GM12878 (cell line): ENCODE measurements around the gene BCL2L12. TPM values are rescaled to one million over a fixed set of nuclear protein-coding genes. Genes with fewer than 3 reads are reported as not detected.
A peak's percentile ranks its signal among the peaks of the same experiment; 100 is the strongest.

ENCODE experiments used
- ATAC-seq: fragments of 200-7000 bp; cut with Tn5 transposase; 3 replicates; pipeline ENCODE4 v1.9.1; 2020; ENCODE audit warnings: mild to moderate bottlenecking, moderate library complexity
- BruUV-seq: library from RNA; stranded (reverse); fragments of 400-500 nt; replicated peaks from 2 replicates; lab custom pipeline; 2021; lab: Mats Ljungman, UMichigan
- CTCF ChIA-PET: fragments of 300-600 bp; sonication (Branson Sonifier 250); formaldehyde crosslinking; extraction: SDS; loops from one replicate; lab custom pipeline; 2021; ENCODE audit warnings: inconsistent platforms; lab: Yijun Ruan, JAX
- POLR2A ChIA-PET: fragments of 350-600 bp; formaldehyde crosslinking; extraction: SDS; loops from one replicate; lab custom pipeline; 2021; ENCODE audit warnings: inconsistent platforms; lab: Charles Lee
- RAD21 ChIA-PET: fragments of 300-600 bp; sonication (Branson Sonifier 250); formaldehyde crosslinking; loops from one replicate; lab custom pipeline; 2023; ENCODE audit warnings: antibody characterized with exemption; ENCODE audit not compliant: unreplicated experiment; lab: Charles Lee
- SMC1A ChIA-PET: fragments of 300-600 bp; sonication (Branson Sonifier 250); formaldehyde crosslinking; loops from one replicate; lab custom pipeline; 2023; ENCODE audit not compliant: unreplicated experiment, uncharacterized antibody; lab: Charles Lee
- DNase-seq: peaks from one replicate; pipeline ENCODE4 v3.0.0-alpha.2; 2011; ENCODE audit warnings: low read depth, low spot score
- FAIRE-seq: peaks from 3 replicates; lab custom pipeline; 2011; peaks lifted over from hg19 to GRCh38; lab: Jason Lieb, UNC
- H2AFZ ChIP-seq: 2 replicates; pipeline ENCODE4 v1.6.0; 2011; ENCODE audit warnings: low read depth, low read length, control low read depth; ENCODE audit not compliant: control insufficient read depth
- H3K27ac ChIP-seq: 2 replicates; pipeline ENCODE4 v1.5.1; 2011; ENCODE audit warnings: control low read depth; ENCODE audit not compliant: control insufficient read depth, insufficient read depth
- H3K27me3 ChIP-seq, 2 experiments: replicated peaks in 1 of 2; 2 replicates each; pipeline versions ENCODE4 v1.6.0 to v1.6.1; 2011; ENCODE audit warnings: low read length in 1 of 2; ENCODE audit not compliant: control insufficient read depth in 2 of 2, insufficient read depth in 2 of 2
- H3K36me3 ChIP-seq, 2 experiments: 2 replicates each; pipeline ENCODE4 v1.5.1; 2011; ENCODE audit warnings: low read length in 1 of 2; ENCODE audit not compliant: control insufficient read depth in 2 of 2, insufficient read depth in 2 of 2
- H3K4me1 ChIP-seq: 2 replicates; pipeline ENCODE4 v1.6.1; 2011; ENCODE audit warnings: mild to moderate bottlenecking, low read length, moderate library complexity, mixed read lengths; ENCODE audit not compliant: control insufficient read depth, insufficient read depth
- H3K4me2 ChIP-seq: 2 replicates; pipeline ENCODE4 v1.6.0; 2011; ENCODE audit warnings: control low read depth; ENCODE audit not compliant: control insufficient read depth, insufficient read depth
- H3K4me3 ChIP-seq: fragments of 200-600 bp; sonication (generic); 2 replicates; pipeline ENCODE4 v1.5.1; 2016
- H3K79me2 ChIP-seq: 2 replicates; pipeline ENCODE4 v1.6.0; 2011; ENCODE audit warnings: low read length; ENCODE audit not compliant: control insufficient read depth, insufficient read depth
- H3K9ac ChIP-seq: 2 replicates; pipeline ENCODE4 v1.8.0; 2011; ENCODE audit warnings: low read length, control low read depth, mixed read lengths; ENCODE audit not compliant: control insufficient read depth, insufficient read depth
- H3K9me3 ChIP-seq: replicated peaks from 3 replicates; pipeline ENCODE4 v1.5.1; 2011; ENCODE audit warnings: mild to moderate bottlenecking, low read length; ENCODE audit not compliant: control insufficient read depth, insufficient read depth
- H4K20me1 ChIP-seq: 2 replicates; pipeline ENCODE4 v1.6.0; 2011; ENCODE audit not compliant: control insufficient read depth, insufficient read depth
- BACH1 ChIP-seq: fragments of 450-650 bp; IDR thresholded peaks from 2 replicates; pipeline ENCODE4 v1.6.1; 2017; ENCODE audit warnings: mild to moderate bottlenecking, borderline replicate concordance
- BHLHE40 ChIP-seq, 2 experiments: fragments of 450-650 bp in 1 of 2; IDR thresholded peaks; 2 replicates each; pipeline ENCODE4 v1.6.1; 2011 to 2017; ENCODE audit warnings: low read depth in 2 of 2, borderline replicate concordance in 1 of 2, improper control_type of control experiment in 1 of 2, low read length in 1 of 2, mild to moderate bottlenecking in 1 of 2
- CHD1 ChIP-seq: IDR thresholded peaks from 2 replicates; pipeline ENCODE4 v1.6.1; 2012; ENCODE audit warnings: low read depth, low read length, improper control_type of control experiment
- CREB1 ChIP-seq: IDR thresholded peaks from 2 replicates; pipeline ENCODE4 v1.6.1; 2012; ENCODE audit warnings: low read depth, mild to moderate bottlenecking, inconsistent platforms
- DPF2 ChIP-seq: fragments of 450-650 bp; IDR thresholded peaks from 2 replicates; pipeline ENCODE4 v1.6.1; 2017; ENCODE audit warnings: mild to moderate bottlenecking
- EP300 ChIP-seq, 2 experiments: fragments of 150-350 bp in 1 of 2; IDR thresholded peaks; 2 replicates each; pipeline ENCODE4 v1.6.1; 2011 to 2012; ENCODE audit warnings: low read depth in 2 of 2, low read length in 2 of 2, borderline replicate concordance in 1 of 2, improper control_type of control experiment in 1 of 2, inconsistent platforms in 1 of 2; ENCODE audit not compliant: control insufficient read depth in 1 of 2
- KAT2A ChIP-seq: conservative IDR thresholded peaks from 2 replicates; pipeline ENCODE4 v1.6.1; 2011; ENCODE audit warnings: low read depth, low read length; ENCODE audit not compliant: control insufficient read depth
- PML ChIP-seq: IDR thresholded peaks from 2 replicates; pipeline ENCODE4 v1.6.1; 2012; ENCODE audit warnings: low read length, inconsistent platforms
- YY1 ChIP-seq: IDR thresholded peaks from 2 replicates; pipeline ENCODE4 v1.6.1; 2011; ENCODE audit warnings: low read depth, mild to moderate bottlenecking, low read length
- ZBED1 ChIP-seq: IDR thresholded peaks from 2 replicates; pipeline ENCODE4 v1.6.1; 2016; ENCODE audit warnings: borderline replicate concordance
- WGBS: methylation state at CpG from one replicate; pipeline ENCODE4 v1.1.6; 2016; ENCODE audit warnings: low lambda C conversion rate; ENCODE audit not compliant: insufficient replicate concordance, insufficient coverage; ENCODE audit errors: missing lambda C conversion rate; 5-methylcytosine and 5-hydroxymethylcytosine counted together
- in situ Hi-C: fragments of 300-500 bp; cut with MboI; formaldehyde crosslinking; loops from 9 replicates; pipeline ENCODE4 v1.14.3; 2018; ENCODE audit warnings: mixed read lengths
- intact Hi-C: fragments of 100-400 bp; cut with micrococcal nuclease; formaldehyde crosslinking; loops from one replicate; pipeline ENCODE4 v1.14.2; 2022; ENCODE audit not compliant: unreplicated experiment
- polyA plus RNA-seq, 11 experiments: library from polyadenylated mRNA; depleted of rRNA in 4 of 11; unstranded in 6 of 11; stranded (reverse) in 5 of 11; fragments of >200 nt; fragmentation: Nextera tagmentation in 4 of 11; fragmentation: Illumina TruSeq in 1 of 11; extraction: Ambion mirVana in 4 of 11; extraction: Trizol in 1 of 11; gene quantifications; 1 replicate in 1 of 11; 2 replicates in 10 of 11; pipeline versions ENCODE4 v1.2.1 to v1.2.3, GENCODE V29; 2011 to 2016; ENCODE audit warnings: inconsistent platforms in 2 of 11, missing spikeins in 2 of 11, low read depth in 1 of 11
- total RNA-seq, 4 experiments: library from RNA; depleted of rRNA in 3 of 4; stranded (reverse); fragments of >200 nt in 3 of 4; fragmentation: Illumina TruSeq in 1 of 4; extraction: Trizol in 1 of 4; gene quantifications; 2 replicates each; pipeline versions ENCODE4 v1.2.1 to v1.2.3, GENCODE V29; 2013 to 2021
- TF ChIP-seq, protein P1 (sequence below): fragments of 450-650 bp; IDR thresholded peaks from 2 replicates; pipeline ENCODE4 v1.6.1; 2017; ENCODE audit warnings: mild to moderate bottlenecking, moderate library complexity
- TF ChIP-seq, protein P2 (sequence below): fragments of 450-650 bp; conservative IDR thresholded peaks from 2 replicates; pipeline ENCODE4 v1.6.1; 2017; ENCODE audit warnings: mild to moderate bottlenecking, moderate library complexity

BCL2L12 gene
- total and polyA plus RNA-seq, 10 of the 15 experiments (the other 5 are each of a cell fraction or from before 2014, with no cell fraction given) = 1.8 to 143 (median 50.4) TPM

DNA sequence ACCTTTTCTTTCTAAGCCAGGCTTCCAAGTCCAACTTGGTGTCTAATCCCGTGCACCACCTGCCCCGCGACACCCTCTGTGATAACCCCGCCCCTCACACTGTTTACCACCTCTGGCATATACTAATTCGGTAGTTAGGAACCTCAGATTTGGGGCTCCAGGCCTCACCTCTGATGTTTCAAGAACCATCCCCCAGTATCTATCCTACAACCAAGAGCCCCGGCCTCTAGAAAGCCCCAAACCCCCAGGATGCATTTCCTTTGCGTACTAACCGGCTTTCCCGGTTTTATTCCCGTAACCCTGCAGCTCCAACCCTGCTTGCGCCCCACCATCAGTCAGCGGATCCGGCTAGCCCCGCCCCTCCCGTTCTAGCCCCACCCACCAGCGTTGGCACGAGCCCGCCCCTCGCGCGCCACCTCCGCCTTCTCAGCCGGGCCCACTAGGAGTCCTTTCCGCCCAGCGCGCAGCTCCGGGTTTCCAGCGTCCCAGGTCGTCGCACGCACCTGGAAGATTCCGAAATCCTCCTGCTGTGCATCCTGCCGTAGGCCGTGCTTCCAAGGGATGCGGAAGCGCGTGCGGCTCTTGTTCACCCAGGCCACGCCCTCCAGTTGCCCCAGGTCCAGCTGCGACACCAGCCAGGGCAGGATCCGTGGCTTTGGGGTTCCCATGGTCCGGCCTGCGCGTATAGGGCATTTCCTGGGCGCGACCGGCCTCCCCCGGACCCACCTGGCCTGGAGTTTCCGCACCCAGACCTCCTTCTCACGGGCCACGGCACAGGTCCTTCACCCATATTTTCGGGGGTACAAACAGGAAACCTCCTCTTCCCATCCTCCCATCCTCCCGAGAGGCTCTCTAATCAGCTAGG, 1.3 kb upstream of the BCL2L12 start:
- in situ Hi-C loops = loop anchor here (5.0 kb wide), 1 partner anchor 167 kb away; the partner anchor contains the start of gene RPS11
- BruUV-seq = TSS peak; percentile 75
- H3K9ac ChIP-seq = peak overlapping the region; percentile 97
- intact Hi-C loops = loop anchor here (2.0 kb wide), 1 partner anchor 22 kb away; the partner anchor contains the start of gene SCAF1
- H3K4me2 ChIP-seq = peak overlapping the region; percentile 91
- H2AFZ ChIP-seq = peak overlapping the region; percentile 40
- ChIA-PET SMC1A (interaction anchor here (0.6 to 2.2 kb wide), 8 partner anchors 11 to 71 kb away, joined by 3 to 9 read pairs (median 6); partner anchors contain the start of gene RRAS), CTCF (interaction anchor here (0.6 to 5.5 kb wide), 7 partner anchors 11 to 706 kb away, joined by 3 to 80 read pairs (median 7); partner anchors contain the start of genes PRMT1, RRAS and SCAF1), RAD21 (interaction anchor here (0.6 to 3.4 kb wide), 9 partner anchors 9 to 224 kb away, joined by 3 to 34 read pairs (median 5); partner anchors contain the start of genes NOSIP, PRMT1, RRAS and SCAF1), POLR2A (interaction anchor here (0.6 to 6.0 kb wide), 14 partner anchors 12 to 536 kb away, joined by 3 to 126 read pairs (median 5); partner anchors contain the start of genes AP2A1, MED25, NOSIP and PRMT1)
- H3K4me1 ChIP-seq = peaks cover 14% of the 10 kb centered on the region
- peak overlapping the region; percentile 91 for H3K27ac ChIP-seq
- WGBS = 2% methylated on average over 51 of the region's 53 CpGs
- DNase-seq (no peak), ATAC-seq (peak; percentile 83), FAIRE-seq (no peak)
- no peaks in the 10 kb centered on the region for H3K27me3 ChIP-seq
- H3K9me3 ChIP-seq = no peaks in the 10 kb centered on the region
- peaks cover 4% of the 10 kb centered on the region for H4K20me1 ChIP-seq
- peak overlapping the region; percentile 99 for H3K4me3 ChIP-seq
- peaks cover 12 to 20% of the 10 kb centered on the region in 2 experiments for H3K36me3 ChIP-seq
- H3K79me2 ChIP-seq = peaks cover 36% of the 10 kb centered on the region
- TF ChIP-seq YY1 (0 out of 2 replicates have a peak, but pooled peaks have one; percentile 6), ZBED1 (0 out of 2 replicates have a peak, but pooled peaks have one; percentile 14), BHLHE40 (IDR thresholded peaks at IDR 0.05; ENCODE audit: borderline replicate concordance in 1 of 2, low read depth in 2 of 2, low read length in 1 of 2) (peak; percentile 4 to 48; a peak in 1 of 4 replicates), CREB1 (peak; percentile 53; the same call in 1 of the 2 replicates), CHD1 (no peak; the same call in 1 of the 2 replicates), EP300 (IDR thresholded peaks at IDR 0.05; ENCODE audit: borderline replicate concordance in 1 of 2, control insufficient read depth in 1 of 2, low read depth in 2 of 2, low read length in 2 of 2) (no peak), DPF2 (0 out of 2 replicates have a peak, but pooled peaks have one; percentile 49), BACH1 (peak; percentile 20; the same call in 1 of the 2 replicates), KAT2A (no peak), PML (no peak)
- TF ChIP-seq, protein P1, sequence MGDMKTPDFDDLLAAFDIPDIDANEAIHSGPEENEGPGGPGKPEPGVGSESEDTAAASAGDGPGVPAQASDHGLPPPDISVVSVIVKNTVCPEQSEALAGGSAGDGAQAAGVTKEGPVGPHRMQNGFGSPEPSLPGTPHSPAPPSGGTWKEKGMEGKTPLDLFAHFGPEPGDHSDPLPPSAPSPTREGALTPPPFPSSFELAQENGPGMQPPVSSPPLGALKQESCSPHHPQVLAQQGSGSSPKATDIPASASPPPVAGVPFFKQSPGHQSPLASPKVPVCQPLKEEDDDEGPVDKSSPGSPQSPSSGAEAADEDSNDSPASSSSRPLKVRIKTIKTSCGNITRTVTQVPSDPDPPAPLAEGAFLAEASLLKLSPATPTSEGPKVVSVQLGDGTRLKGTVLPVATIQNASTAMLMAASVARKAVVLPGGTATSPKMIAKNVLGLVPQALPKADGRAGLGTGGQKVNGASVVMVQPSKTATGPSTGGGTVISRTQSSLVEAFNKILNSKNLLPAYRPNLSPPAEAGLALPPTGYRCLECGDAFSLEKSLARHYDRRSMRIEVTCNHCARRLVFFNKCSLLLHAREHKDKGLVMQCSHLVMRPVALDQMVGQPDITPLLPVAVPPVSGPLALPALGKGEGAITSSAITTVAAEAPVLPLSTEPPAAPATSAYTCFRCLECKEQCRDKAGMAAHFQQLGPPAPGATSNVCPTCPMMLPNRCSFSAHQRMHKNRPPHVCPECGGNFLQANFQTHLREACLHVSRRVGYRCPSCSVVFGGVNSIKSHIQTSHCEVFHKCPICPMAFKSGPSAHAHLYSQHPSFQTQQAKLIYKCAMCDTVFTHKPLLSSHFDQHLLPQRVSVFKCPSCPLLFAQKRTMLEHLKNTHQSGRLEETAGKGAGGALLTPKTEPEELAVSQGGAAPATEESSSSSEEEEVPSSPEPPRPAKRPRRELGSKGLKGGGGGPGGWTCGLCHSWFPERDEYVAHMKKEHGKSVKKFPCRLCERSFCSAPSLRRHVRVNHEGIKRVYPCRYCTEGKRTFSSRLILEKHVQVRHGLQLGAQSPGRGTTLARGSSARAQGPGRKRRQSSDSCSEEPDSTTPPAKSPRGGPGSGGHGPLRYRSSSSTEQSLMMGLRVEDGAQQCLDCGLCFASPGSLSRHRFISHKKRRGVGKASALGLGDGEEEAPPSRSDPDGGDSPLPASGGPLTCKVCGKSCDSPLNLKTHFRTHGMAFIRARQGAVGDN = peak; percentile 48; the same call in 1 of the 2 replicates
- TF ChIP-seq, protein P2, sequence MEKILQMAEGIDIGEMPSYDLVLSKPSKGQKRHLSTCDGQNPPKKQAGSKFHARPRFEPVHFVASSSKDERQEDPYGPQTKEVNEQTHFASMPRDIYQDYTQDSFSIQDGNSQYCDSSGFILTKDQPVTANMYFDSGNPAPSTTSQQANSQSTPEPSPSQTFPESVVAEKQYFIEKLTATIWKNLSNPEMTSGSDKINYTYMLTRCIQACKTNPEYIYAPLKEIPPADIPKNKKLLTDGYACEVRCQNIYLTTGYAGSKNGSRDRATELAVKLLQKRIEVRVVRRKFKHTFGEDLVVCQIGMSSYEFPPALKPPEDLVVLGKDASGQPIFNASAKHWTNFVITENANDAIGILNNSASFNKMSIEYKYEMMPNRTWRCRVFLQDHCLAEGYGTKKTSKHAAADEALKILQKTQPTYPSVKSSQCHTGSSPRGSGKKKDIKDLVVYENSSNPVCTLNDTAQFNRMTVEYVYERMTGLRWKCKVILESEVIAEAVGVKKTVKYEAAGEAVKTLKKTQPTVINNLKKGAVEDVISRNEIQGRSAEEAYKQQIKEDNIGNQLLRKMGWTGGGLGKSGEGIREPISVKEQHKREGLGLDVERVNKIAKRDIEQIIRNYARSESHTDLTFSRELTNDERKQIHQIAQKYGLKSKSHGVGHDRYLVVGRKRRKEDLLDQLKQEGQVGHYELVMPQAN = 0 out of 2 replicates have a peak, but pooled peaks have one; percentile 59
